Pulmonary artery endothelial cell (primary cell): Measurements from ENCODE around the gene TEAD4. TPM values are rescaled to one million over a fixed set of nuclear protein-coding genes. Genes with fewer than 3 reads are reported as not detected.
A peak's percentile ranks its signal among the peaks of the same experiment; 100 is the strongest.
"Not testable (repeated sequence)": the region's sequence is repeated elsewhere in the genome, so short reads cannot be mapped to it uniquely, and the experiment has no call there.

Source experiments
- DNase-seq: peaks from one replicate; pipeline ENCODE4 v3.0.0-alpha.2; 2011; ENCODE audit warnings: low read depth, low spot score
- total RNA-seq: library from RNA; depleted of rRNA; stranded (reverse); fragments of >200 nt; gene quantifications from 2 replicates; pipeline ENCODE4 v1.2.3, GENCODE V29; 2014

TEAD4 gene
- total RNA-seq, 1 donor from 2014 or later = 26.2 TPM

GRCh38 chr12:3046441-3047200 lies 87.4 kb downstream of the TEAD4 start:
- DNase-seq = no peak

- DNase-seq = no peak
Observed at GRCh38 chr12:3047961-3048360, 88.8 kb downstream of the TEAD4 start.

- DNase-seq = no peak
Observed at GRCh38 chr12:3048540-3048939, 89.3 kb downstream of the TEAD4 start.

DNA sequence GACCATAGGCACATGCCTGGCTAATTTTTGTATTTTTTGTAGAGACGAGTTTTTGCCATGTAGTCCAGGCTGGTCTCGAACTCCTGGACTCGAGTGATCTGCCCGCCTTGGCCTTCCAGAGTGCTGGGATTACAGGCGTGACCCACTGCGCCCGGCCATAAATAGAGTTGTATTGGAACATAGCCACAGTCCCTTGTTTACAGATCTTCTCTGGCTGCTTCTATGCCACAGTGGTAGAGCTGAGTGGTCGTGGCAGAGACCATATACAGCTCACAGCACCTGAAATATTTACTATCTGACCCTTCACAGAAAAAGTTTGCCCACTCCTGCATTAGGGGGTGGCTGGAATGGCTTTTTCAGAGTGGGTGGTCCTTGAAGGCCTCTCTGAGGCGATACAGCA lies 90.0 kb downstream of the TEAD4 start:
- no peak for DNase-seq

GRCh38 chr12:3049611-3050249 lies 90.5 kb downstream of the TEAD4 start:
- DNase-seq = no peak

DNA sequence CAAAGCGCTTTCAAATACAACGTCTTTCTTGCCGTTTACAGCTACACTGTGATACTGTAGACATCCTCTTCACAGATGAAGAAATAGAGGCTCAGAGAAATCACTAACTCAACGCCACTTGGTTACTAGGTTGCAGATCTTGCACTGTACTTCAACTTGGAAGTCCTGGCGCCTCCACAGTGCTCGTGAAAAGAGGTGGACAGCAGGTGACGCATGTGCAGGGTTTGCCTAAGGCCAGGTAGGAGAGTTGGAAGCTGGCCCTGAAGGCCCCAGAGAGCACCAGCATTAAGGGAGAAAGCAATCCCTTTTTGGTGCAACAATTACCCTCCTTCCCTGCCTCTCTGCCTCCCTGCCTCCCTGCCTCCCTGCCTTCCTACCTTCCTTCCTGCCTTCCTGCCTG lies 95.2 kb downstream of the TEAD4 start:
- DNase-seq = no peak

DNA sequence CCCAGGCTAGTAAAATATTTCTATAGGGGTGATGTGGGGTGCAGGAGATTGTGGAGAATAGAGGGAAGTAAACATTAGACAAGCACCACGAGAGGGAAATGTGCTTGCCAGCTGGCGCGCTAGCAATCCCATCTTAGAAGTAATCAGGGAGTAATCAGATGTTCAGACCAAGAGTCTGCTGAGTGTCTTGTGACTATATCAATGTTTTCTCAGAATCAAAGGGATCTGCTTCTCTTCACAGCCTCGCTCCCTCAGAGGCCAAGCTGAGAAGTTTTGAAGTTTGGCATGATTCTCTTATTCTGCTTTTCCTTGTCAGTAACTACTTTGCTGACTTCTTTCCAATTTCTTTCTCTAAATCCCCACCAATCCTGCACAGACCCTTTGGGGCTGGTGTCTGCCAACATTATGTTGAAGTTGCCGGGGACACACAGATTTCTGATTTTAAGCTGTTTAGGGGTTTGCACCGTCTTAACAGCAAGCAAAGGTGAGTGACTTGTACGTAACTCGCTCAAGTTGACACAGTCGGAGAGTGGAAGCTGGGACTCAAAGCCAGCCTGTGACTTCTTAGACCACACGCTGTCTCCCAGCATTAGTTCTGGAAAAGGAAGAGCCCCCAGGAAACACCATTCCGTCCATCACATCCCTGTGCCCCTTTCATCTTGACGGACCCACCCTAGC lies 96.0 kb downstream of the TEAD4 start:
- DNase-seq = no peak

- no peak for DNase-seq
Observed at GRCh38 chr12:3055704-3056467, 96.7 kb downstream of the TEAD4 start.

DNA sequence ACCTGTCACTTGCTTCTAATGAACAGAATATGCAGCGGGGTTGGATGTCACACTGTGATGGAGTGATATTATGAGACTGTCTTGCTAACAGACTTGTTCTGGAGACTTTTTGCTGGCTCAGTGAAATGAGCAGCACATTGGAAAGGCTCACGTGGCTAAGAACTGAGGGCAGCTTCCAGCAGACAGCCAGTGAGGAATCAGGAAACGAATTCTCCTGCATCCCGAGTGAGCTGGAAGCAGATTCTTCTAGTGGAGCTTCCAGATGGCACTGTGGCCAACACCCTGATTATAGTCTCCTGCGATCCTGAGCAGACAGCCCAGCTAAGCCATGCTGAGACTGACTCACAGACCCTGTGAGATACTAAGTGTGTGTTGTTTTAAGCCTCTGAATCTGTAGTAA lies 101.9 kb downstream of the TEAD4 start:
- no peak for DNase-seq

- DNase-seq = no peak
Observed at GRCh38 chr12:3061501-3062215, 102.5 kb downstream of the TEAD4 start.

DNA sequence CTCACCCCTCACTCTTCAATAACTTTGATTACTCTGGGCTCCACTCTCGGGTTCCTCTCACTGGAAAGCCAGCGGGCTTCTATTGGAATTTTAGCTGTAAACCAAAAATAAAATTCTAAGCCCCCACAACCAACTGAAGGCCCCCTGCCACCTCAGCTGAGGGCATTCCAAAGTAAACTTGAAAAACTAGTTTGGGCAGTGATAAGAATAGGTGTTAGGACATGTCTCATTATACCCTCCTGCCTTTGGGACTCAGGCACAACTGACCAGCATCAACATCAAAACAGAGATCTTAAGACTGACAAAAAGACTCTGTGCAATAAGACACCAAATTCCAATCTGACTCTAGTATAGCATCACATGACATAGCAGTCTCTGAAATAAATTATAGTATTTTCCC lies 106.1 kb downstream of the TEAD4 start:
- no peak for DNase-seq

DNA sequence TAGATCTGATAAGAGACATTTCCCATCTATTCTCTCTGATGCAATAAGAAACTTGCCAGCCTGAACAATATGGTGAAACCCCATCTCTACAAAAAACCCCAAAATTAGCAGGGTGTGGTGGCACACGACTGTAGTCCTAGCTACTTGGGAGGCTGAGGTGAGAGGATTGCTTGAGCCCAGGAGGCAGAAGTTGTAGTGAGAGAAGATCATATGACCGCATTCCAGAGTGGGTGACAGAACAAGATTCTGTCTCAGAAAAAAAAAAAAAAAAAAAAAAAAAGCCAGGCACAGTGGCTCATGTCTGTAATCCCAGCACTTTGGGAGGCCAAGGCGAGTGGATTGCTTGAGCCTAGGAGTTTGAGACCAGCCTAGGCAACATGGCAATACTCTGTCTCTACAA lies 106.6 kb downstream of the TEAD4 start:
- not testable (repeated sequence) for DNase-seq

GRCh38 chr12:3069714-3070113 lies 110.5 kb downstream of the TEAD4 start:
- no peak for DNase-seq

DNA sequence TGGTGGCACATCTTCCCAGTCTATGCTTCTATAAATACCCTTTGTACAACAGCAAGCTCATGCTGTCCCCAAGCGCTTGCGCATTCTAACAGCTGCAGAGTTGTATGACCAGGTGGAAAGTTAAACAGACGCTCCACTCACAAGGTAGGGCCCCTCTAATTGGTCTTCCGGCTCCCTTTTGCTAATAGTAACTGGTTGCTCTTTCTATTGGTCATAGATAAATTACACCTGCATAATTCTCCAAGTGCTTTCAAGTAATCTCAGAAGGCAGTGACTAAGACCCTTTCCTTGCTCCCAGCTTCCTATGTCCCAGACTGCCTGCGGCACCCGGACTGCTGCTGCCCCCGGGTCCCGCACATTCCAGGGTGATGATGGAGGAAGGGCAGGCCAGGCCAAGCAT lies 111.9 kb downstream of the TEAD4 start:
- DNase-seq = no peak

- no peak for DNase-seq
Observed at GRCh38 chr12:3071710-3072109, 112.5 kb downstream of the TEAD4 start.

GRCh38 chr12:3073438-3074250 lies 114.4 kb downstream of the TEAD4 start:
- DNase-seq = peak; percentile 52

GRCh38 chr12:3075315-3075714 lies 116.1 kb downstream of the TEAD4 start:
- DNase-seq = no peak

GRCh38 chr12:3076730-3077571 lies 117.8 kb downstream of the TEAD4 start, which contains the start of gene TSPAN9:
Gene TSPAN9 (plus strand): TSS chr12:3077379. CDS start chr12:3201194, 123,815 bp downstream.
- no peak for DNase-seq

DNA sequence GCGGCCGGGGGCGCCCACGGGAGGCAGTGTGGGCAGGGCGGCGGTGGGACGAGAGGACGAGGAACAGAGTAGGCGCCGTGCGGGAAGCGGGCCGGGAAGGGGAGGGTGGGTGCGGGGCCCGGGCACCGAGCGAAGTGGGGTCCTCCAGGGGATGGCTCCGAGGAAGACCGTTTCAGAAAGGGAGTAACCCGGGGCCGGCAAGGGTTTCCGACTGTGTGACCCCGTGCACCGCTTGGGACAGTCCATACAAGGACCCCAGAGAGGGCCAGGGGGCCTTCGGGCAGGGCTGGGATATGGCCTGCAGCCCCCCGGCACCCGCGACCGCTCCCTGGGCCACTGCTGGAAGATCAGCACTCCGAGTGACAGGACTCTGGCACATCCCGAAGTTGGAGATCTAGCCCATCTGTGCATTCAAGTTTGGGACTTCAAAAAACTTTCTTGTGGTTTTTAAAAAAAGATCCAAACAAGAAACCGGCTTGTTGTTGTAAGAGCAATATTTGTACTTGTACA lies 118.4 kb downstream of the TEAD4 start:
- DNase-seq = no peak
